HG03135 (cell line): ENCODE data around the gene FILIP1.

ENCODE experiments used
- ATAC-seq: cut with Tn5 transposase; IDR thresholded peaks from one replicate; pipeline ENCODE4 v1.9.1; 2021; ENCODE audit warnings: mild to moderate bottlenecking, moderate library complexity; ENCODE audit not compliant: unreplicated experiment

FILIP1 gene

DNA sequence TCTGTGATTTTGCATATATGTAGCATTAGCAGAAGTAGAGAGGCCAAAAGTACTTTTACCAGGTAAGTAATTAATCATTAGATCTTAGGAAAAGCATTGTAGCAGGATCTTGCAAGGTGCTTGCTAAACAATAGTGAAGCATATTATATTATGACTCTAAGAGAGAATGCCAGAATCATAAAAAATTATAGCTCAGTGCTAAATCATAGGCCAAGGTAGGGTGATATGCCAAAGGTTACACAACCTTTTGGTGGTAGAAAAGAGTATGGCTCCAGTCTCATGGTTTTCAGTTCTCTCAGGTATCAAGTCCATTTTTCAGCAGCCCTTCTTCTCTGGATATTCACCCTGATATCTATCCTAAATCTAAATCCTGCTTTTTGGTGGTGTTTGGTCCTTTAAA is 192.1 kb downstream of the FILIP1 start:
- ATAC-seq: no peak

DNA sequence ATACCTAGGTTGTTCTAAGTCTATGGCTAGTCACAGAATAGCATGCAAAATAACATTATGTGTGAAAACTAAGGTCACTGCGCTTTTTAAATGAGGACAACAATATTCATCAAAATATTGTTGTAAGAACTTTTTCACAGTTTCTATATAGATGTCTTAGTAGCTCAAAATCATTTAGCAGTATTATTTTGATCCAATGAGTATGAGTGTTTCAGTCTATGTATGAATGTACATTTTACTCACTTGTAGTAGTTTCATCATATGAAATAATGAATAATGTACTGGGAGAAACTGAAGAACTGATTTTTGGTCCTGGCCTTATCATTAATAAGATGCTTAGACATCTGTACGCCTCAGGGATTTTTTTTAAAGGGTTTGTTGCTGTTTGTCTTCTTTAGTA is 192.5 kb downstream of the FILIP1 start:
- no peak for ATAC-seq

- ATAC-seq: no peak
Observed at GRCh38 chr6:75300531-75300855, 193.1 kb downstream of the FILIP1 start.

GRCh38 chr6:75299801-75300530 is 193.6 kb downstream of the FILIP1 start:
- ATAC-seq: no peak

GRCh38 chr6:75296811-75297779 is 196.5 kb downstream of the FILIP1 start:
- peak; percentile 64 for ATAC-seq

DNA sequence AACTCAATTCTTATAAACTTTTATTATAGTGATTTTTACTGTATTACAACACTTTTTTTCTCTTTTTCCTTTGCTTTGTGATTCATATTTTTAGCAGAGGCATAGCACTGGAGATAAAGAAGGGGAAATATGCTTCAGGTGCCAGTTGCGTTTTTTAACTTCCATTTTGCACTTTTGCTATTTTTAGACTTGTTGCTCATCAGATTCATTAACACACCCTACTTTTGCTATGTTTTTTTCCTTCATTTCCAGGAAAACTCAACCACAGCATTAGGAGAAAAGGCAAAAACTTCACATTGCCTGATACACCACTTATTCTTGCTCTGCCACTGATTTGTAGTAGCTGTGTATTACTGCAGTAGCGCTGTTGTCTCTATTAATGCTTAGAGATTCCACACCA is 201.0 kb downstream of the FILIP1 start:
- ATAC-seq: no peak

- ATAC-seq: no peak
Observed at GRCh38 chr6:75291744-75292143, 201.9 kb downstream of the FILIP1 start.

DNA sequence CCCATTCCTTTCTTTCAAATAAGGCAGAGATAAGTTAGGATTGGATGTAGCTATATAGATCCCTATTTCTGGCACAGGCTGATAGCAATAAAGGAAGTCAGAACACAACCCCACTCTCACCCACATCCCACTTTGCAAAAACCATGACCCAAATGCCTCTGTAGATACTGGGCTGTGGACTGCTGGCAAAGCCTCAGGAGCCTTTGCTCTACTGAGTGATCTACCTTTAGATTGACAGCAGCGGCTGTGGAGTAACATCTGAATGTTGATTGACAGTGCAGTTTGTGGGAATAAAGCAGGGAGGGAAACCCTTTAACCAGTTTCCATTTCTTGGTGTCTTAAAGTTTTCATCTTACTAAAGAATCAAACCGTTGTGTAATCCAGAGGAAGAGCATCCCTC is 202.3 kb downstream of the FILIP1 start:
- no peak for ATAC-seq

GRCh38 chr6:75290136-75290945 is 203.3 kb downstream of the FILIP1 start:
- ATAC-seq: no peak

GRCh38 chr6:75288023-75288422 is 205.6 kb downstream of the FILIP1 start:
- ATAC-seq: no peak

GRCh38 chr6:75287424-75287823 is 206.2 kb downstream of the FILIP1 start:
- no peak for ATAC-seq

GRCh38 chr6:75286955-75287354 is 206.6 kb downstream of the FILIP1 start:
- ATAC-seq: no peak

DNA sequence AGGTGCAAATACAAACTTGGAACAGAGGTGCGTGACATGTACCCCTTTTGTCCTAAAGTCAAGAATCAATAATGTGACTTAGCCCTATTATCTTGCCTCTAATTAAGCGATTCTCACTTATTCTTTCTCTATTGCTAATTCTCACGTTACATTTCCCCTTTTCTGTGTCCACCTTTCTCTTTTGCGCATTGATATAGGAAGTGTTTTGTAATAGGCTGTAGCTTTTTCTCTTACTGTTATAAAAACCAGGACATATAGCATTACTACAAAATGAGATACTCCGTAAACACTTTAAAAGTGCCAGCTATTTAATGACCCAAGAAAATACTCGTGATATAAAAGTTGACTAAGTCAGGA is 208.3 kb downstream of the FILIP1 start:
- ATAC-seq: peak; percentile 6

DNA sequence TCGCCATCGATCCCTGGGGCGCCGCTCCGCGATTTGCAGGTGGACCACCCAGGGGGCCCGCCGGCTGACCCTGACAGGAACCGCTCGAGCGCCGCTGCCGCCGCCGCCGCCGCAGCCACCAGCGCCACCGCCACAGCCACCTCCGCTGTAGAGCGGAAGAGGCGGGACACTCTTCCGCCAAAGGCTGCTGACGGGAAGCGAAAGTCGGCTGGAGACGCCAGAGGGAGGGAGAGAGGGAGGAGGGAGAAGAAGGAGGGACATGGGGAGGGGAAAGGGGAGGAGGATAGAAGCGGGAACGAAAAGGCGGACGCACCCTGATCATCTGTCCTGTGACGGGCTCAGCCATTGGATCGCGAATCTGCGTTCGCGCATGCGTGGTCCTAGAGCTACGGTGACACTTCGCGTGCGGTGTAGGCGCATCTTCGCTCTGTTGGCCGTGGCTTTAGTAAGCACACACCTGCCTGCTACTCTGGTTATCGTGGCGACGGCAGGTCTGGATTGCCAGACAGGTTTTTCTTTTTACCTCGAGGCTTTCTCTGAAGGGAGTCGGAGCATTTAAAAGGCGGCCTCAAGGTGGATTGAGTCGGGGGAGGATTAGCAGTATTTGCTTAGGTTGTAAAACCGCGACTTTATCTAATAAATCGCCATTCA is 208.8 kb downstream of the FILIP1 start, which contains the start of gene TMEM30A:
Gene TMEM30A (minus strand): TSS at position 161 of the 651 bp plus-strand sequence. CDS start 154 bp downstream, at position 7.
- ATAC-seq: peak; percentile 93

GRCh38 chr6:75283907-75284631 is 209.5 kb downstream of the FILIP1 start:
- ATAC-seq: peak; percentile 27

DNA sequence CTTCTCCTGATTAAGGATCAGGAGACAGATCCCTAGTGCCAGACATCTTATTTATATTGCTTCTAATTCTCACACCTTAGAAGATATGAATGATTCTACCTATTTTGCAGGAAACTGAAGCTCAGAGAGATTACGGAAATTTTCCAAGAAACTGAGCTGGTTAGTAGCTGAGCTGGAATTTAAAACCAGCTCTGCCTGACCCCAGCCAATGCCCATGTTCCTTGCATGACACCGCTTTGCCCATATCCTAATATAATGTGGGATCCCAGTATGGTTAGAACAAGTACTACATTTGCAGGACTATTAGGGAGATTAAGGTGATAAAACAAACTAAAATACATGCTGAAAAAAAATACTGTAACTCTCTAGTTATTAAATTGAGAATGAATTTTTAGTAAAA is 210.9 kb downstream of the FILIP1 start:
- ATAC-seq: no peak

- no peak for ATAC-seq
Observed at GRCh38 chr6:75281653-75282052, 211.9 kb downstream of the FILIP1 start.

- ATAC-seq: no peak
Observed at GRCh38 chr6:75280131-75280855, 213.3 kb downstream of the FILIP1 start.

GRCh38 chr6:75279418-75279817 is 214.2 kb downstream of the FILIP1 start:
- no peak for ATAC-seq
